ENCODE results near the gene HTR7. TPM values are rescaled to one million over a fixed set of nuclear protein-coding genes. Genes with fewer than 3 reads are reported as not detected.

HTR7 gene
- total RNA-seq, 1 donor from 2014 or later, result 13.3 TPM

- DNase-seq, result no peak
- Mint-ChIP-seq H3K9me3 (ENCODE audit: unreplicated experiment) (peaks cover 13% of the 10 kb centered on the region), H3K4me1 (ENCODE audit: low read depth, unreplicated experiment) (peaks cover 7% of the 10 kb centered on the region), H3K4me3 (ENCODE audit: unreplicated experiment) (no peak overlapping the region), H3K27ac (ENCODE audit: unreplicated experiment) (no peak overlapping the region), H3K36me3 (ENCODE audit: unreplicated experiment) (peaks cover 28% of the 10 kb centered on the region), H3K27me3 (ENCODE audit: unreplicated experiment) (peaks cover 2% of the 10 kb centered on the region)
- TF ChIP-seq, protein P1, sequence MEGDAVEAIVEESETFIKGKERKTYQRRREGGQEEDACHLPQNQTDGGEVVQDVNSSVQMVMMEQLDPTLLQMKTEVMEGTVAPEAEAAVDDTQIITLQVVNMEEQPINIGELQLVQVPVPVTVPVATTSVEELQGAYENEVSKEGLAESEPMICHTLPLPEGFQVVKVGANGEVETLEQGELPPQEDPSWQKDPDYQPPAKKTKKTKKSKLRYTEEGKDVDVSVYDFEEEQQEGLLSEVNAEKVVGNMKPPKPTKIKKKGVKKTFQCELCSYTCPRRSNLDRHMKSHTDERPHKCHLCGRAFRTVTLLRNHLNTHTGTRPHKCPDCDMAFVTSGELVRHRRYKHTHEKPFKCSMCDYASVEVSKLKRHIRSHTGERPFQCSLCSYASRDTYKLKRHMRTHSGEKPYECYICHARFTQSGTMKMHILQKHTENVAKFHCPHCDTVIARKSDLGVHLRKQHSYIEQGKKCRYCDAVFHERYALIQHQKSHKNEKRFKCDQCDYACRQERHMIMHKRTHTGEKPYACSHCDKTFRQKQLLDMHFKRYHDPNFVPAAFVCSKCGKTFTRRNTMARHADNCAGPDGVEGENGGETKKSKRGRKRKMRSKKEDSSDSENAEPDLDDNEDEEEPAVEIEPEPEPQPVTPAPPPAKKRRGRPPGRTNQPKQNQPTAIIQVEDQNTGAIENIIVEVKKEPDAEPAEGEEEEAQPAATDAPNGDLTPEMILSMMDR (IDR thresholded peaks at IDR 0.05; ENCODE audit: partially characterized antibody, unreplicated experiment), result no peak
These were observed 7.7 kb downstream of the HTR7 start for GRCh38 chr10:90849956-90850749.

GRCh38 chr10:90847436-90847835 lies 10.4 kb downstream of the HTR7 start:
- TF ChIP-seq, protein P1 (IDR thresholded peaks at IDR 0.05; ENCODE audit: partially characterized antibody, unreplicated experiment), result no peak
- Mint-ChIP-seq H3K9me3 (ENCODE audit: unreplicated experiment) (peaks cover 13% of the 10 kb centered on the region), H3K4me1 (ENCODE audit: low read depth, unreplicated experiment) (no peaks in the 10 kb centered on the region), H3K4me3 (ENCODE audit: unreplicated experiment) (no peak overlapping the region), H3K27me3 (ENCODE audit: unreplicated experiment) (peaks cover 7% of the 10 kb centered on the region), H3K36me3 (ENCODE audit: unreplicated experiment) (peaks cover 39% of the 10 kb centered on the region), H3K27ac (ENCODE audit: unreplicated experiment) (no peak overlapping the region)
- no peak for DNase-seq

DNA sequence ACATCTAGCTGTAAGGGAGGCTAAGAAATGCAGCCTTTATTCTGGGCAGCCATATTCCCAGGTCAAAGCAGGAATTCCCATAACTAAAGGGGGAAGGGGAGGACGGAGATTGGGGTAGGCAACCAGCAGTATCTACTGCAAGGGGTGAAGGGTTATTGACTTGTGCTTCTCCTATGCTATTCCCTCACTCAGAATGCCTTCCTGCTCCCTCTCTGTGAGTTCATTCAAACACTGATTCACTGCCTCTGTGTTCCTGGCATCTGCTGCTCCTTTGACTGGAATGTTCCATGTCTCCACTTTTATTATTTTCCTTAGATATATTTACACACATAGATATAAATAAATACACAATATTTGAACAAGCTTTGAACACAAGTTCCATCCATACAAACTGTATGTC lies 11.1 kb downstream of the HTR7 start:
- H3K27me3 Mint-ChIP-seq (ENCODE audit: unreplicated experiment), result peaks cover 5% of the 10 kb centered on the region
- peaks cover 12% of the 10 kb centered on the region for H3K9me3 Mint-ChIP-seq (ENCODE audit: unreplicated experiment)
- H3K36me3 Mint-ChIP-seq (ENCODE audit: unreplicated experiment), result peaks cover 33% of the 10 kb centered on the region
- TF ChIP-seq, protein P1 (IDR thresholded peaks at IDR 0.05; ENCODE audit: partially characterized antibody, unreplicated experiment), result no peak
- H3K4me1 Mint-ChIP-seq (ENCODE audit: low read depth, unreplicated experiment), result no peaks in the 10 kb centered on the region
- no peak for DNase-seq
- H3K4me3 Mint-ChIP-seq (ENCODE audit: unreplicated experiment), result no peak overlapping the region
- H3K27ac Mint-ChIP-seq (ENCODE audit: unreplicated experiment), result no peak overlapping the region

DNA sequence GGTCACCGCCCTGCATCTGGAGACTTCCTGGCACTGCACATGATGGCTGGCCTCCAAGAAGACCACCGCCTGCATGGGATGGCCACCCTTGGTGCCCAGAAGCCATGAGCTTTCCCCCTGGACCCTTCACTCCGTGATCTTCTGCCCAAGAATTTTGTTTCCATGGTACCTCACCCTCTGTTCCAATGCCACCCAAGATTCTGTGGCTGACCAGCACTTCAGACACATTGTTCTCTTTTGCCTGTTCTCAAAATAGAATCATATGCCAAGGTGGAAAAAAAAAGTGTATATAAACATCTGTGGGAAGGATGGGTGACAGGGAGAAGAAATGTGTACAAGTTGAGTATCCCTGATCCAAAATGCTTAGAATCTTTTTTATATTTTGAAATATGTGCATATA lies 12.1 kb downstream of the HTR7 start:
- Mint-ChIP-seq H3K27me3 (ENCODE audit: unreplicated experiment) (peaks cover 5% of the 10 kb centered on the region), H3K36me3 (ENCODE audit: unreplicated experiment) (peaks cover 25% of the 10 kb centered on the region), H3K9me3 (ENCODE audit: unreplicated experiment) (peaks cover 5% of the 10 kb centered on the region), H3K4me1 (ENCODE audit: low read depth, unreplicated experiment) (no peaks in the 10 kb centered on the region), H3K4me3 (ENCODE audit: unreplicated experiment) (no peak overlapping the region), H3K27ac (ENCODE audit: unreplicated experiment) (no peak overlapping the region)
- TF ChIP-seq, protein P1 (IDR thresholded peaks at IDR 0.05; ENCODE audit: partially characterized antibody, unreplicated experiment), result no peak
- DNase-seq, result no peak

GRCh38 chr10:90842725-90843124 lies 15.1 kb downstream of the HTR7 start:
- Mint-ChIP-seq H3K4me3 (ENCODE audit: unreplicated experiment) (no peak overlapping the region), H3K4me1 (ENCODE audit: low read depth, unreplicated experiment) (peaks cover 20% of the 10 kb centered on the region), H3K36me3 (ENCODE audit: unreplicated experiment) (peaks cover 19% of the 10 kb centered on the region), H3K9me3 (ENCODE audit: unreplicated experiment) (peaks cover 4% of the 10 kb centered on the region), H3K27me3 (ENCODE audit: unreplicated experiment) (peaks cover 9% of the 10 kb centered on the region), H3K27ac (ENCODE audit: unreplicated experiment) (no peak overlapping the region)
- TF ChIP-seq, protein P1 (IDR thresholded peaks at IDR 0.05; ENCODE audit: partially characterized antibody, unreplicated experiment), result no peak
- DNase-seq, result no peak

All from glutamatergic neuron (in vitro differentiated cells).